Left renal cortex interstitium (tissue), 4 donors: ENCODE data around the gene SPDEF. TPM values are rescaled to one million over a fixed set of nuclear protein-coding genes. Genes with fewer than 3 reads are reported as not detected.

Experiments used
- DNase-seq, 4 donors: peaks; one replicate each; pipeline ENCODE4 v3.0.0-alpha.2; 2013; ENCODE audit warnings: low read depth in 4 of 4, low spot score in 2 of 4, missing footprints in 1 of 4
- polyA plus RNA-seq, 4 donors: library from polyadenylated mRNA; unstranded; fragments of 120-200 nt; gene quantifications; one replicate each; pipeline ENCODE4 v1.2.1, GENCODE V29; 2013; ENCODE audit not compliant: insufficient read length in 4 of 4

SPDEF gene
- polyA plus RNA-seq, 4 donors = 0.16 to 0.18 (median 0.17) TPM

DNA sequence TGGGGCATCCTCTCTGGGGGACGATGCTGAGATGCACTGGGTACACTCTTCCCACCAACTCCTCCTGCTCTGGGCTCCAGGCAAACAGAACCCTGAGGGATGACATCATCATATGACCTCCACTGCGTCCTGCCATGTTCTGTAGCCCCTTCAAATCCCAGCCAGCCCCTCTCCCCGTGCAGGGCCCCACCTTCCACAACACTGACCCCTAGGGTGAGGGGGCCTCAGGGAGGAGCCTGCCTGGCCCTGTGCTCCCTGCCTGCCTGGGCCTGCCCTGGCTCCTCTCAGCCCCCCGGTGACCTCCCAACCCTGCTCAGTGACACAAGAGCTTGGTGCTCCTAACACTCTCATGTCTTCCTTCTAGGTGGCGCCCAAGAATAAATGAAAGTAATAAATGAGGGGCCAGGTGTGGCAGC, 9.6 kb upstream of the SPDEF start:
- DNase-seq = no peak

DNA sequence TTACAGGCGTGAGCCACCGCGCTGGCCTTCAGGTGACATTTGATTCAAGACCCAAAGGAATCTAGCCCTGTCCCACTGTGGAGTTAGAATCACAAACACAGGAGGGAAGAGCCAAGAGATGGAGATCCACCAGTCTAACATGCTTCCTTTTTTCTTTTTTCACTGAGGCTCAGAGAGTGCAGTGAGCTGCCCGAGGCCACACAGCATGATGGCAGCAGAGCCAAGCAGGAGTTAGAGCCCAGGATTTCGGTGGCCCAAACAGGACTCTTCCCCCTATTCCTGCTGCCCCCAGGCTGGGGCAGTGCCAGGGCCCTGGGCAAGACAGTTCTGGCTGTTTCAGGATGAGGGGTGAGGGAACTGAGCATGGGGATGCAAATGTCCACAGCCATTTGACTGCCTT, 8.1 kb upstream of the SPDEF start:
- no peak for DNase-seq

GRCh38 chr6:34563513-34563870, 7.4 kb upstream of the SPDEF start:
- no peak for DNase-seq

- DNase-seq = no peak
Measured at GRCh38 chr6:34562861-34563512, 6.9 kb upstream of the SPDEF start.

- DNase-seq = no peak
Measured at GRCh38 chr6:34562350-34562749, 6.2 kb upstream of the SPDEF start.

- no peak for DNase-seq
Measured at GRCh38 chr6:34561227-34561530, 5.0 kb upstream of the SPDEF start.

DNA sequence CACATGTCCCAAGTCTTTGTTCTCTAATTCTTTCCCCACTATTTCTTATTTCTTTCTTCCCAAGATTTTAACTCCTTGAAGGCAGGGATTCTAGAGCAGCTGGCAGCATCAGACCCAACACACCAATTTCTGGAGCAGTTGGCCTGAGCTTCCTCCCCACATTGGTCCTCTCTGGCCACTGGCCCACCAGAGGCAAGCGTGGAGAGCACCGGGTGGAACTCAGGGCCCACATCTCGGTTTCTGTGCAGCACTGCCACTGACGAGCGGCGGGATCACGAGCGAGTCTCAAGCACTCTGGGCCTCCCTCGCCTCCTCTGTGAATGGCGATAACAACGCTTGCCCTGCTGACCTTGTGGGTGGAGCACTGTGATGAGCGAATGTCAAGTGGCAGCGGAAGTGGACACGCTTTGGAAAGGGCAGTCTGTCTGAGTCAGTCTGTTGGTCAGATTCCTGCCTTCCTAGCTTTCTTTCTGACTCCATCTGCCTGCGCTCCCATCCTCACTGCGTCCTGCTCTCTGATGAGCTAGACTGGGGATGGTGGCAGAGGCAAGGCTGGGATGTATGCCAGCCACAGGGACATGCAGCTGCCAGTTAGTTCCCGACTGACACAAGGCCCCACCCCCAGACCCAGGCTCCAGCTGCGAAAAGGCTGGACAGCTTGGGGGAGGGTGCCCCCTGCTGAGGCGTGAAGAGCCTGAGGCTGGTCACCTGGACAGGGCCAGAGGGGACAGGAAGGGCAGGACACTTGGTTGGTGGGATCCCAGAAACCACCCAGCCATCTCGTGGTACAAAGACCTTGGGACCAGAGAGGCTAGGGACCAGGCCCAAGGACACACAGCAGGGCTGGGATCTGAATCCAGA, 4.5 kb upstream of the SPDEF start:
- no peak for DNase-seq

GRCh38 chr6:34559651-34560365, 3.7 kb upstream of the SPDEF start:
- no peak for DNase-seq

GRCh38 chr6:34558172-34558714, 2.1 kb upstream of the SPDEF start:
- no peak for DNase-seq

DNA sequence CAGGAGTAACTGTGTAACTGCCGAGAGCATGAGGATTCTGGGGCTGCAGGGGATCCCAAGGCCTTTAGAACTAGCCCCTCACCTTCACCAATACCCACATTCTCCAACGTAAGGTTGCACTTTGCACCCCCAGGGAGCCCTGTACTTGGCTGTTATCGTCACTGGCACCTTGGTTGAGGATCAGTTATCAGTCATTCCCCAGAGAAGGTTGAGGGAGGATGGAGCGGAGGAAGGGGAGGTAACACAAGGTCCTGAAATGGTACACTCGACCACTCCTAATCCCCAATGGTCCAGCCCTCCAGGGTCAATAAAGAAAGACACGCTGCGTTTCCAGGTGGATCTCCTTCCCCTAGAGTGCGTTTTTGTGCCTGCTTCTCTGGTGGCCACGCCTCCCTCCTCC, 1.1 kb upstream of the SPDEF start:
- DNase-seq = no peak

GRCh38 chr6:34556493-34556892, 364 bp upstream of the SPDEF start:
- no peak for DNase-seq

DNA sequence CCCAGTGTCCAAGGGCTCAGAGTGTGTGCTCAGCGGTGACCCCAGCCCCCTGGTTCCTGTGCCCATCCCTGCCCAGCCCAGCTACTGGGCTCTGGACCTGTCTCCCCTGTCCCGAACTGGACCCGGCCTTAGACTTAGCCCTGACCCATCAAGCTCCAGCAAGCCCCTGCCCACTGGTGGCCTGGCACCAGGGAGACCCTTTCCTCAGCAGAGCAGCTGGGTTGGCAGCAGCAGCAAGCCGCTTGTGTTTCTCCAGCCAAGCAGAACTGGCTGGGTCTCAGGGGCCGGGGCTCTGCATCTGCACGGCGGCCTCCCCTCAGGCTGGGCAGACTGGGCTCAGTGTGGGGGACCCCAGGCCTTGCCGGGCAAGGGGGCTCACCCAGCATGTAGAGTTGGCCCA, 801 bp downstream of the SPDEF start:
- DNase-seq = no peak

DNA sequence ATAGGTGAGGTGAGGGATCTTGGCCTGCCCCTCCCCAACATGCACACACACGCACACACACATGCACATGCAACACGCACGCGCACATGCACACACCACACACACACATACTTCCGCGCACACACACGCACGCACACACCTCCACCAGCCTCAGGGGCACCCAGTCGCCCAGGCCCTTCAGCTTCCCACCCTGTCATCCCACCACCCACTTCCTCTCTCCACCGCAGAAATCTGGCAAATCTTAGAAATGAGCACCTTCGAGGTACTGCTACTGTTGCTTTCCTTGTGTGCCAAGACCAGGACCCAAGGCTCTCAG, 1.2 kb downstream of the SPDEF start:
- DNase-seq = no peak

DNA sequence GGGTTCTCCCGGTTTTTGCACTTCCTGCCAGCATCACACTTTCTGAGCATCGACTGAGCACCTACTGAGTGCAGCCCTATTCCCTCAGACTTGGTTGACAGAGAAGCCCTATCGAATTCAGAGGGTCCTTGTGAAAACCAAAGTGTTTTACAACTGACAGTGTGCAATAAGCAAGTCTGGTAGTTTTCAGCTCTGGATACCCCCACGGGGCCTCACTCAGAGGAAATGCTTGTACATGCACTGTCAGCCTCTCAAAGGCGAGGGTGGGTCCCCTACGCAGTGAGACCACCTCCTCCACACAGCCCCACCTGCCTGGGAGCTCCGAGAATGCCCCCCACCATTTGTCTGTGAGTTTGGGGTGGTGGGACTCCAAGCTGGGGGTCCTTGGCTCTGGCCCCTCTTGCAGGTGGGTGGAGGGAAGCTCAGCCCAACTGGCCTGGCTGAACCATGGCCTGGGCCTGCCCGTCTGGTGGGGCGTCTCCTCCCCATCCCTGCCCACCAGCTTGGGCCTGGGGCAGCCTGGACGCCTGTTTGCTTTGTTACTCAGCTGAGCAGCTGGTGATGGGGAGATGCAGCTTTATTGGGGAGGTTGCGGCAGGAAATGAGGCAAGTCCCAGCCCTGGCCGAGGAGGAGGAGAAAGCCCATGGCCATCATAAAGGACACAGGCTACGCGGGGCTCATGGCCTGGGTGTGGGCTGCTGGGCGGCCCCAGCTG, 1.7 kb downstream of the SPDEF start:
- DNase-seq = no peak

DNA sequence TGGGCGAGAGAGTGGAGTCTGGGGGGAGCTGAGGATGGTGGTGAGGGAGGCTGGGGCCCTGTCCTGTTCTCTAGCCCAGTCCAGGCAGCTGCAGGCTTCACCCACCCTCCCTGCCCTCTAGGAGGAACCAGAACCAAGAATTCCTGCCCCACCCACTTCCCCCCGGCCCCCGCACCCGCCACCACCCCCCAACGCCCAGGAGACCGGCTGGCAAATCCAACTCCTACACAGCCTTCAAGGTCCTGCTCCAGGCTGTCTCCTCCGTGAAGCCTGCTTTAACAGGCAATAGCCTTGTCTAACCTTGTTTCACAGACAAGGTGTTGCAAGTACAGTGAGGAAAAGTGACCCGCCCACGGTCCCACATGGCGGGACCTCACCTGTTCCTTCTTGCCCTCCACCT, 2.4 kb downstream of the SPDEF start:
- DNase-seq = no peak

DNA sequence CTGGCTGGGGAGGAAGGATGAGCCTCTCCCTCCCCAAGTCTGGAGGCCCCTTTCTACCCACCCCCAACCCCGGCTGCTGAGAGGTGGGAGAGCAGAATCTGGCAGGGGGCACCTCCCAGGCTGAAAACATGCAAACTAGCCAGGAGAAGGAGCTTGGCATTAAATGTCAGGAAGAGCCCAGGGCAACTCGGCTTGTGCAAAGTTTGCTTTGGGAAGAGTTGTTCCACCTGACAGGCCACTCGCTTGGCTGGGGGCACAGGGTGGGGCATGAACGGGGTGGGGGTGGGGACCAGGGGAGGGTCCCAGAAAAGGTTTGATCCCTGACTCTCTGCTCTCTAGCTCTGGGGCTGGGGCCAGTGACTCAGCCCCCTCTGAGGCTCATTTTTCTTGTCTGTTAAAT, 3.0 kb downstream of the SPDEF start:
- DNase-seq = no peak

- no peak for DNase-seq
Measured at GRCh38 chr6:34552620-34553019, 3.5 kb downstream of the SPDEF start.

GRCh38 chr6:34551720-34552119, 4.4 kb downstream of the SPDEF start:
- no peak for DNase-seq

GRCh38 chr6:34549804-34550202, 6.3 kb downstream of the SPDEF start:
- DNase-seq = no peak

DNA sequence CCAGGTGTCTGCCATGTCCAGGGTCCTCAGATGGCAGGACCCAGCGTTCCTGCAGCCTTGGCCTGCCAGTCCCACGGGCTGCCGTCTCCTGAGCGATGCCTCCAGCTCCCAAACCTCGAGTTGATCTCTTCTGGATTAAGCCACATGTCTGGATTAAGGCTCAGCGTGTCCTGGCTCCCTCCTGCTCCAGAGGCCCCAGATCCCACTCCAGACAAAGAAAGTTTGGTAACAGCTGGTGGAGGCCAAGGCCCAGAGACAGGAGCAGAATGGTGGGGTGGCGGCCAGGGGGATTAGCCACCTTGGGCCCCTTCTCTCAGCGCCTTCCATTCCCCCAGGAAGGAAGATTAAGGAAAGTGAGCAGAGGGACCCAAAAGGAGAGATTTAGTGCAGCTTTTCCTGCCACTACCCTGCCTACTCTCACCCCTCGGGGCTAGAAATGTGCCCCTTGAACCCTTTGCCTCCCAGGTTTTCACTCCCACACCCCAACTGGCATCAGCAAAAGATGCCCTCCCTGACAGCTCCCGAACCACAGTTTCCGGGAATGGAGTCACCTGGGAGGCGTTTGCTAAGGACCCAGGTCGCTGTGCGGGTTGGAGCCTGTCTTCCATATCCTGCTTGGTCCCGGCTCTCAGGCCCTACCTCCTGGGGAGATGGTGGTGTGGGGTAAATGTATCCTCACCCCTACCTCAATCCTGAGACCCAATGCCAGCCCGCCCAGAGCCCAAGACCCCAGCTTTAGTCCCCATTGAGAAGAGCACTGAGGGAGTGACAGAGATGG, 6.9 kb downstream of the SPDEF start:
- DNase-seq = no peak
